GM18870 (cell line): ENCODE measurements around the gene CDH1.
"Not testable (repeated sequence)": the region's sequence is repeated elsewhere in the genome, so short reads cannot be mapped to it uniquely, and the experiment has no call there.

ENCODE experiments used
- ATAC-seq: cut with Tn5 transposase; IDR thresholded peaks from one replicate; pipeline ENCODE4 v1.9.1; 2021; ENCODE audit warnings: moderate library complexity; ENCODE audit not compliant: unreplicated experiment

CDH1 gene

GRCh38 chr16:68786685-68787418, 49.8 kb downstream of the CDH1 start:
- no peak for ATAC-seq

- not testable (repeated sequence) for ATAC-seq
These were observed 50.3 kb downstream of the CDH1 start for GRCh38 chr16:68787419-68787807.

GRCh38 chr16:68790130-68790761, 53.2 kb downstream of the CDH1 start:
- no peak for ATAC-seq

GRCh38 chr16:68790944-68791343, 53.9 kb downstream of the CDH1 start:
- ATAC-seq = no peak

GRCh38 chr16:68792465-68793324, 55.6 kb downstream of the CDH1 start:
- ATAC-seq = no peak

GRCh38 chr16:68793401-68793857, 56.3 kb downstream of the CDH1 start:
- no peak for ATAC-seq

- ATAC-seq = no peak
These were observed 61.3 kb downstream of the CDH1 start for GRCh38 chr16:68798398-68798797.

GRCh38 chr16:68800257-68800875, 63.3 kb downstream of the CDH1 start:
- no peak for ATAC-seq

GRCh38 chr16:68802190-68802589, 65.1 kb downstream of the CDH1 start:
- no peak for ATAC-seq

- no peak for ATAC-seq
These were observed 69.3 kb downstream of the CDH1 start for GRCh38 chr16:68806422-68806821.

- no peak for ATAC-seq
These were observed 69.9 kb downstream of the CDH1 start for GRCh38 chr16:68806981-68807380.

- no peak for ATAC-seq
These were observed 77.4 kb downstream of the CDH1 start for GRCh38 chr16:68814516-68814915.

- ATAC-seq = no peak
These were observed 86.5 kb downstream of the CDH1 start for GRCh38 chr16:68823401-68824135.

GRCh38 chr16:68825427-68825826, 88.3 kb downstream of the CDH1 start:
- no peak for ATAC-seq

- ATAC-seq = no peak
These were observed 89.6 kb downstream of the CDH1 start for GRCh38 chr16:68826652-68827051.

GRCh38 chr16:68833251-68833650, 96.2 kb downstream of the CDH1 start:
- no peak for ATAC-seq

GRCh38 chr16:68834550-68834949, 97.5 kb downstream of the CDH1 start:
- no peak for ATAC-seq

GRCh38 chr16:68835970-68836369, 98.9 kb downstream of the CDH1 start:
- ATAC-seq = no peak

- no peak for ATAC-seq
These were observed 102.7 kb downstream of the CDH1 start for GRCh38 chr16:68839831-68840230.

GRCh38 chr16:68842964-68843481, 105.9 kb downstream of the CDH1 start:
- not testable (repeated sequence) for ATAC-seq
